ENCODE results near the gene HIF1A.
A peak's percentile ranks its signal among the peaks of the same experiment; 100 is the strongest.

HIF1A gene

GRCh38 chr14:61694830-61695694 lies at the start of gene HIF1A:
HIF1A (plus strand) TSS chr14:61695513; CDS start chr14:61695805, 292 bp downstream.
- no peak for TF ChIP-seq CTCF (IDR thresholded peaks at IDR 0.05; ENCODE audit: insufficient read depth, low read depth, low read length, missing control alignments)
- H3K4me3 ChIP-seq (ENCODE audit: low read depth, low read length): peak within 1 kb of the TSS; percentile 89
- DNase-seq (ENCODE audit: low read depth): peak; percentile 100

GRCh38 chr14:61646366-61647116 lies 48.8 kb upstream of the HIF1A start:
- no peak for DNase-seq (ENCODE audit: low read depth)
- no peak for TF ChIP-seq CTCF (IDR thresholded peaks at IDR 0.05; ENCODE audit: insufficient read depth, low read depth, low read length, missing control alignments)
- H3K4me3 ChIP-seq (ENCODE audit: low read depth, low read length): no peak overlapping the region

GRCh38 chr14:61647704-61648103 lies 47.6 kb upstream of the HIF1A start:
- no peak overlapping the region for H3K4me3 ChIP-seq (ENCODE audit: low read depth, low read length)
- no peak for TF ChIP-seq CTCF (IDR thresholded peaks at IDR 0.05; ENCODE audit: insufficient read depth, low read depth, low read length, missing control alignments)
- DNase-seq (ENCODE audit: low read depth): no peak

- DNase-seq (ENCODE audit: low read depth): no peak
- H3K4me3 ChIP-seq (ENCODE audit: low read depth, low read length): no peak overlapping the region
- no peak for TF ChIP-seq CTCF (IDR thresholded peaks at IDR 0.05; ENCODE audit: insufficient read depth, low read depth, low read length, missing control alignments)
These were observed 46.9 kb upstream of the HIF1A start for GRCh38 chr14:61648377-61648776.

- no peak for TF ChIP-seq CTCF (IDR thresholded peaks at IDR 0.05; ENCODE audit: insufficient read depth, low read depth, low read length, missing control alignments)
- H3K4me3 ChIP-seq (ENCODE audit: low read depth, low read length): no peak overlapping the region
- no peak for DNase-seq (ENCODE audit: low read depth)
These were observed 46.0 kb upstream of the HIF1A start for GRCh38 chr14:61649283-61649682.

GRCh38 chr14:61651355-61651754 lies 44.0 kb upstream of the HIF1A start:
- TF ChIP-seq CTCF (IDR thresholded peaks at IDR 0.05; ENCODE audit: insufficient read depth, low read depth, low read length, missing control alignments): no peak
- no peak for DNase-seq (ENCODE audit: low read depth)
- H3K4me3 ChIP-seq (ENCODE audit: low read depth, low read length): no peak overlapping the region

All from GM12865 (cell line).